ENCODE data around the gene BIRC3.
"Not testable (repeated sequence)": the region's sequence is repeated elsewhere in the genome, so short reads cannot be mapped to it uniquely, and the experiment has no call there.

The BIRC3 gene

DNA sequence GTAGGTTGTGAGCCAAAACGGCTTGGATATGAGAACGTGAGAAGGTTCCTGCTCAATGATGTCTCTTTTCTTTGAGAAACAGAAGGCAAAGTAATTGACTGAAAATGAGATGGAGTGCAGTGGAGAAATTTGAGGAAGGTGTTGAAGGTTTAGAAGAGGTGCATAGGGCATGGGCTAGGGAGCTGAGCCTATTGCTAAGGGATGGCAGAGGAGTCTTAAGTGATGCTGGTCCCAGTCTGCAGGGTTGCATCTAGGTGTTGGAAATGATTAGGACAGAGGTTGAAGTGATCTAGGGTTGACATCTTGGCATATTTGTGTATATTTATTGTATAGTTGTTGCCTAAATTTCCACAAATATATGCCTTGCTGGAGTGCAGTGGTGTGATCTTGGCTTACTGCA, 2.3 kb downstream of the BIRC3 start:
- DNase-seq (ENCODE audit: low read depth, low spot score): no peak
- H3K4me3 ChIP-seq (ENCODE audit: low read length): no peak overlapping the region; the same call in 1 of the 2 replicates

DNA sequence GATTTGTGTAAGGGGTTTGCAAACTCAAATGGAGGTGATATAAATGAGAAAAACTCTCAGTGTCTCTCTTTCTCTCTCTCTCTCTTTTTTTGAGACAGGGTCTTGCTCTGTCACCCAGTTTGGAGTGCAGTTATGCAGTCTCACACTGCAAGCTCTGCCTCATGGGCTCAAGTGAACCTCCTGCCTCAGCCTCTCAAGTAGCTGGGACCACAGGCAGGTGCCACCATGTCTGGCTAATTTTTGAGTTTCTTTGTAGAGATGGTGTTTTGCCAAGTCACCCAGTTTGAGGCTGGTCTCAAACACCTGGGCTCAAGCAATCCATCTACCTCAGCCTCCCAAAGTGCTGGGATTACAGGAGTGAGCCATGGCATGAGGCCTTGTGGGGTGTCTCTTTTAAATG, 2.9 kb downstream of the BIRC3 start:
- DNase-seq (ENCODE audit: low read depth, low spot score): no peak
- H3K4me3 ChIP-seq (ENCODE audit: low read length): no peak overlapping the region

DNA sequence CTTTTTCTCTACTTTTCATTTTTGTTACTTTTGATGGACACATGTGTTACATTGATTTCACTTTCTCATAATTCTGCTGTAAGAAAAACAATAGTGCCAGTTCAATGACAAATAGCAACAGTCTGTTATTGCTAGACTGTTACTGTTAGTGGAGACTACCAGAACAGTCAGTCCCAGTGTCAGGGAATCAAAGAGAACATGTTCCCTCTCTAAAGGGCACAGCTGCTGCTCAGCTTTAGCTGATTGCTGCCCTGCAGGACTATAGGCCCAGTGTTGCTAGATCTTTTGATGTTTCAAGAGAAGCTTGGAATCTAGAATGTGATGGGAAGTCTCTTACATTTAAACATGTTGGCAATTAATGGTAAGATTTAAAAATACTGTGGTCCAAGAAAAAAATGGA, 3.4 kb downstream of the BIRC3 start:
- no peak for DNase-seq (ENCODE audit: low read depth, low spot score)
- H3K4me3 ChIP-seq (ENCODE audit: low read length): no peak overlapping the region

DNA sequence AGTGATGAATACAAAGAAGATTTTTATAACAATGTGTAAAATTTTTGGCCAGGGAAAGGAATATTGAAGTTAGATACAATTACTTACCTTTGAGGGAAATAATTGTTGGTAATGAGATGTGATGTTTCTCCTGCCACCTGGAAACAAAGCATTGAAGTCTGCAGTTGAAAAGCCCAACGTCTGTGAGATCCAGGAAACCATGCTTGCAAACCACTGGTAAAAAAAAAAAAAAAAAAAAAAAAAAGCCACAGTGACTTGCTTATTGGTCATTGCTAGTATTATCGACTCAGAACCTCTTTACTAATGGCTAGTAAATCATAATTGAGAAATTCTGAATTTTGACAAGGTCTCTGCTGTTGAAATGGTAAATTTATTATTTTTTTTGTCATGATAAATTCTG, 5.3 kb downstream of the BIRC3 start:
- DNase-seq (ENCODE audit: low read depth, low spot score): peak; percentile 86

DNA sequence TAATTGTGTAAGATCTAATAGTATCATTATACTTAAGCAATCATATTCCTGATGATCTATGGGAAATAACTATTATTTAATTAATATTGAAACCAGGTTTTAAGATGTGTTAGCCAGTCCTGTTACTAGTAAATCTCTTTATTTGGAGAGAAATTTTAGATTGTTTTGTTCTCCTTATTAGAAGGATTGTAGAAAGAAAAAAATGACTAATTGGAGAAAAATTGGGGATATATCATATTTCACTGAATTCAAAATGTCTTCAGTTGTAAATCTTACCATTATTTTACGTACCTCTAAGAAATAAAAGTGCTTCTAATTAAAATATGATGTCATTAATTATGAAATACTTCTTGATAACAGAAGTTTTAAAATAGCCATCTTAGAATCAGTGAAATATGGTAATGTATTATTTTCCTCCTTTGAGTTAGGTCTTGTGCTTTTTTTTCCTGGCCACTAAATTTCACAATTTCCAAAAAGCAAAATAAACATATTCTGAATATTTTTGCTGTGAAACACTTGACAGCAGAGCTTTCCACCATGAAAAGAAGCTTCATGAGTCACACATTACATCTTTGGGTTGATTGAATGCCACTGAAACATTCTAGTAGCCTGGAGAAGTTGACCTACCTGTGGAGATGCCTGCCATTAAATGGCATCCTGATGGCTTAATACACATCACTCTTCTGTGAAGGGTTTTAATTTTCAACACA, 6.4 kb downstream of the BIRC3 start:
- DNase-seq (ENCODE audit: low read depth, low spot score): no peak
- no peak overlapping the region for H3K4me3 ChIP-seq (ENCODE audit: low read length)

More for the DNA sequence above, 5.3 kb downstream of the BIRC3 start:
- peak overlapping the region; percentile 48 for H3K4me3 ChIP-seq (ENCODE audit: low read length)

DNA sequence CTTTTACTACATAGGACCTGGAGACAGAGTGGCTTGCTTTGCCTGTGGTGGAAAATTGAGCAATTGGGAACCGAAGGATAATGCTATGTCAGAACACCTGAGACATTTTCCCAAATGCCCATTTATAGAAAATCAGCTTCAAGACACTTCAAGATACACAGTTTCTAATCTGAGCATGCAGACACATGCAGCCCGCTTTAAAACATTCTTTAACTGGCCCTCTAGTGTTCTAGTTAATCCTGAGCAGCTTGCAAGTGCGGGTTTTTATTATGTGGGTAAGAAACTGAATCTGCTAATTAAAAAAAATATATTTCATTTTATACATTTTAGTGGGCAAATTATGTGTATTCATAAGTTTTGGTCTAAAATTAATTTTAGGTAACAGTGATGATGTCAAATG, 7.8 kb downstream of the BIRC3 start:
- no peak for DNase-seq (ENCODE audit: low read depth, low spot score)
- H3K4me3 ChIP-seq (ENCODE audit: low read length): no peak overlapping the region

DNA sequence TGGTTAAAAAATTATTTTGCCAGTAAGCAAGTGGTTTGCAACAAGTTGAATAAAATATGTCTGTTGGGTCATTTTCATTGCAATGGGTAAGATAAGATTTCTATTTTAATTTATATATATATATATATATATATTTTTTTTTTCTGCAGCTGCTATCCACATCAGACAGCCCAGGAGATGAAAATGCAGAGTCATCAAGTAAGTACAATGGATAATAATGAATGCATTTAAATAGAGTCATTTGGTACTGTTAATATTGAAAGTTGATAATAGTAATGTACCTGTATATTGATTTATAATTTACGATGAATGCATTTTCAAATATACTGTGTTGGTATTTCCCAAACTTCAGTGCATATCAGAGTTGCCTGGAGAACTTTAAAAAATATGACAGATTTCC, 11.5 kb downstream of the BIRC3 start:
- no peak overlapping the region for H3K4me3 ChIP-seq (ENCODE audit: low read length)
- DNase-seq (ENCODE audit: low read depth, low spot score): no peak

DNA sequence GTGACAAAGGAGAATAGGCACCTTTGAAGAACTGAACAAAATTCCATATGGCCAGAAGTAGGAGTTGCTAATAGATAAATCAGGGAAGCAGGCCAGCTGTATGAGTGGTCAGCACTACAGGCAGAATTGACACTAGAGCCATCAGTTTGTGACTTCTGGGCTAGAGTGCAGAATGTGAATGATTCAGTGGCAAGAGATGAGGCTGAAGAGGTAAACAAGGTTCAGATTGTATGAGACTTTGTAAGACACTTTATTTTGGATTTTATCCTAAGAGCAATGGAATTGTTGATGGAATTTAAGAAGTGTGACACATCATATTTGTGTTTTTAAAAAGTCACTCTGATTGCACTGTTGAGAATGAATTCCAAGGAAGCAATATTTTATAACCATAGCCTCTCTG, 12.9 kb downstream of the BIRC3 start:
- no peak overlapping the region for H3K4me3 ChIP-seq (ENCODE audit: low read length)
- no peak for DNase-seq (ENCODE audit: low read depth, low spot score)

DNA sequence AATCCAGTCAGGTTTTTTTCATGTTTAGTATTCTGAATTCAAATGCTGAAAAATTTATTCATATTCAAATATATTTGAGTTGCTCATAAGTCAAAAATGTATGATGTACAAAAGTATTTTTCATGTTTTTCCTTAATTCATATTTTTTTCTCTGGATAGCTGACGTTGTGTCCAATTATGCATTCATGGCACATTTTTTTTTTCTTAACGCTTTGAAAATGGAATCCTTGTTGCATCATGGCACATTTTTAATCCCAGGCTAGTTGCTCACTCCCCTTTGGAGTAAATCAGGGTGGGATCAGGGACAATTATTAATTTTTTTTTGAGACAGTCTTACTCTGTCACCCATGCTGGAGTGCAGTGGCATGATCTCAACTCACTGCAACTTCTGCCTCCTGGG, 14.1 kb downstream of the BIRC3 start:
- DNase-seq (ENCODE audit: low read depth, low spot score): no peak
- no peak overlapping the region for H3K4me3 ChIP-seq (ENCODE audit: low read length)

DNA sequence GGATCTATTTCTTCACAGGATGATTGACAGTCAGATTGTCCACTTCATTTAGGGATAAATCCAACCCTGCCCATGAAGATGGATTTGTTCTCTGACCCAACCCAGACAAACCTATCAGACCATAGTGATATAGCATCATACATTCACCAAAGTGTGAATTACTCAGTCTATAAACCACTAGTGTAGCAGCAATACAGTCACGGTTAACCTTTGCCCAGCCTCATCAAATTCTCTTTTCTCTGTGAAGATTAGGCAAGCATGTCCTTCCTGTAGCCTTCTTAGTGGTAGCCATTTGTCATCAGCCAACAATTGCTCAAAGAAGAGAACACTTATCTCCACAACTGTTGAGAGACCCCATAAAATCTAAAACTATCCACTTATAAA, 15.3 kb downstream of the BIRC3 start:
- H3K4me3 ChIP-seq (ENCODE audit: low read length): no peak overlapping the region
- DNase-seq (ENCODE audit: low read depth, low spot score): no peak

DNA sequence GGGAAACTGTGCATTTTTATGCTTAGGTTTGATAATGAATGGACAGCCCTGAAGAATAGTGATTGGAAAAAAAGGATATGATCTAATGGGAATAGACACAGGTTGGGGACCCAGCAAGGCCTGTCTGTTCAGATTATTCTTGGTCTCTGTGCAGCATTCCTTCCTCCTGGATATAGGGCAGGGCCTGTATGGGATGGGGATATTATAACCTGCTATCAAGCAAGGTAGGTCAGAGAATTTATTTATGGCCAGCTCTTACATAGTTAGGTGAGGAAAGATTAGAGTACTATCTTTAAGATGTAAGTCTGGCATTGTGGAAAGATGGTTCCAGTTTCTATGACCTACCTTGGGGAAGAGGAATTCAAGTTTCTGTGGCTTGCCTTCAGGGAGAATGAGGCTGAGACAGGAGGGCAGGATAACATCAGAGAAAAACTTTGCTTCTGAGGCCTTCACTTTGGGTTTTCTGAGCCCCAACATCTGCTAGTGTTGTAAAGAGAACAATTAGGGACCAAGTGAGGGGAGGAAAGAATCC, 21.3 kb downstream of the BIRC3 start:
- no peak overlapping the region for H3K4me3 ChIP-seq (ENCODE audit: low read length)
- no peak for DNase-seq (ENCODE audit: low read depth, low spot score)

DNA sequence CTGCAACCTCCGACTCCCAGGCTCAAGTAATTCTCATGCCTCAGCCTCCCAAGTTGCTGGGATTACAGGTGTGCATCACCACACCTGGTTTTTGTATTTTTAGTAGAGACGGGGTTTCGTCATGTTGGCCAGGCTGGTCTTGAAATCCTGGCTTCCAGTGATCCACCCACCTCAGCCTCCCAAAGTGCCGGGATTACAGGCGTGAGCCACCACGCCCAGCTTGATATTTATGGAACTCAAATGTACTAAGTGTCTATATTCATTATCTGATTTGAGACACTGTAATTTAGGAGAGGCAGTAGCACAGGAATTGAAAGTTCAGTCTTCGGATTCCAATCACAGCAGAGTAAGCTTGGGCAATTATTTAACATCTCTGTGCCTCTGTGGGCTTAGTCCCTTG, 24.0 kb downstream of the BIRC3 start:
- not testable (repeated sequence) for DNase-seq (ENCODE audit: low read depth, low spot score); H3K4me3 ChIP-seq (ENCODE audit: low read length)

DNA sequence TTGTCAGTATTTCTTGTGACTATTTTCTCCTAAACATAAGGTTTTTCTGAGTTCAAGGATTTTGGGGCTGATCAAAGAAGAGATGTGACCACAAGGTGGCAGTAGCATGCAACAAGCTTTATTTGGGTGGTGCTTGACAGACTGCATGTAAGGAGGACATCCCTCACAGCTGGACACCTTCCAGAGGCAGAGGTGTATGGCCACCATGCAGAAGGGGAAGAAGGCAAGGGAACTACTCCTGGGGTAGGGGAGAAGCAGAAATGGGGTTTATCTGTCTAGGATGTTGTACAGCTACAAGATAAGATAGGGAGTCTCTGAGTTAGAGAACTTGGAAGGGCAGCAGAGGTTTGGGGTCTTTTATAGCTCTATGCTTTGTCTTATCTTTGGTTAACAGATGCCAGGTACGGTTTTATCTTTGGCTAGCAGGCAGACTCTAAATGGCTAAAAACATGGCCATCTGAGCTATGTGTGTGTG, 24.6 kb downstream of the BIRC3 start:
- no peak overlapping the region for H3K4me3 ChIP-seq (ENCODE audit: low read length)
- DNase-seq (ENCODE audit: low read depth, low spot score): peak; percentile 87

DNA sequence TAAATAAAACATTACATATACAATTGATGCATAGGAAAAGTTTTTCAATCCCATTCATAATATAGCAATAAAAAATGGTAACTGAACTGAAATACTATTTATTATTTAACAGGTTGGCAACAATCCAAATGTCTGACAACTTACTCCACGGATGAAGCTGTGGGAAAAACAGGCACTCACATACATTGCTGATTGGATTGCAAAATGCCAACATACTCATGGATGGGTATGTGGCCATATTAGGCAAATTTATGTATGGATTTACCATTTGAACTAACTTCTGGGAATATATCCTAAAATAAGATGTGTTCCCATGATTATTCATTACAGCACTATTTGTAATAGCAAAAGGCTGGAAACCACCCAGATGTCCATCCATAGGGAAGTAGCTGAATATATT, 26.5 kb downstream of the BIRC3 start:
- H3K4me3 ChIP-seq (ENCODE audit: low read length): no peak overlapping the region
- no peak for DNase-seq (ENCODE audit: low read depth, low spot score)

DNA sequence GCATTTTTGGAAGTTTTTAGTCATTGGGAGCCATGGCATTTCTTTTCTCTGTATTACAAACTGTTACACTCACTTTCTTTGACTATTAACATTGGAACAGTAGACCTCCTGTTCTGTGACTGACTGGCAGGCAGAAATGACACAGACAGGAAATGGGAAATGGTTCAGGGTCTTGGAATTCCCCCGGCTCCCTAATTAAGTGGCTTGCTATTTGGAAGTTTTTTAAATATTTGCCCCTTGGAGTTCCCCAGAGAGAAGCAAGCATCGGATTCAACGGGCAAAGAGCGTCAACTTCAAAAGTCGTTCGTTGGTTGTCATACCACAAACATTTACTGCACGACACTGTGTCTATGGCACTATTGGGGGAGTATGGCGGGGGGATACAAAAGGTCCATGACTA, 28.6 kb downstream of the BIRC3 start:
- peak overlapping the region; percentile 85 for H3K4me3 ChIP-seq (ENCODE audit: low read length)
- no peak for DNase-seq (ENCODE audit: low read depth, low spot score)

DNA sequence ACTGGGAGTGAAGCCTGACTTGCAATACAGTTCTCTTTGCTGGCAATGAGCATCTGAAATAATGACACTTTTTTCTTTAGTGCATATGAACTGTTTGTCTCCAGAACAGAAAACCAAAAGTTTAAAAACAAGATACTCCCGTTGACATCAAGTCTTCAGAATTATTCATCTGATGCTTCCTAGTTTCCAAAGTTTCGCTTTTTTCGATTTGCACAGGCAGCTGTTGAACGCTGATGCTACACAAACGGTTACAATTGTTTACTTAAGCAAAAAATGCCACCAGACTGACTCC, 29.1 kb downstream of the BIRC3 start:
- peak overlapping the region; percentile 85 for H3K4me3 ChIP-seq (ENCODE audit: low read length)
- no peak for DNase-seq (ENCODE audit: low read depth, low spot score)

DNA sequence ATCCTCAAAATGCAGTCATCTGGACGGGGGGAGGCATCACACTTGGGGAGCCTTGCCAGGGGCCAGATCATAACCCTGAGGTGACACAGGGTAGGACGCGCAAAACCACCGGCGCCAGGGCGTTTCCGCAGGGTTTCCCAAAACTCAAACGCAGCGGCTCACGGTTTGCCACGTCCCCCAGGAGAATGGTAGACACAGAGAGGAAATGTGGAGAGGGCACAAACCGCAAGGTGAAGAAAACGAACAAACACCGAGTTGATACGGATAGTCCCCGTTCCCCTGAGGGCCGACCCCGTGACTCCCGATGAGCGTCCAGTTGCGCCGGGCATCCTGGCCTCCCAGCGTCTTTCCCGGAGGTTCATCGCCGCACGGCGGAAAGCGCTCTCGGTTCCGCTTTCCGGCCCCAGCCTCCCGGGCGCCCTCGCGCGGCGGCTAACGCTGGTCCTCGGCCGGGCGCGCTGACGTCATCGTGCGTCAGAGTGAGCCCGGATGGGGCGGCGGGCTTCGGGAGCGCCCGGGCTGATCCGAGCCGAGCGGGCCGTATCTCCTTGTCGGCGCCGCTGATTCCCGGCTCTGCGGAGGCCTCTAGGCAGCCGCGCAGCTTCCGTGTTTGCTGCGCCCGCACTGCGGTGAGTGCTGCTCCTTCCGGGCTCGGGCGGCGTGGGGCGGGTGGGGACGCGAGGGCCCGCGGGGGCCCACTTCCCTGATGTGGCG, 29.6 kb downstream of the BIRC3 start, which contains the start of gene BIRC2:
Gene BIRC2 (plus strand): TSS at position 467 of the 714 bp plus-strand sequence. CDS start 2,641 bp downstream, outside the sequence.
- H3K4me3 ChIP-seq (ENCODE audit: low read length): peak within 1 kb of the TSS; percentile 85
- DNase-seq (ENCODE audit: low read depth, low spot score): peak; percentile 83

DNA sequence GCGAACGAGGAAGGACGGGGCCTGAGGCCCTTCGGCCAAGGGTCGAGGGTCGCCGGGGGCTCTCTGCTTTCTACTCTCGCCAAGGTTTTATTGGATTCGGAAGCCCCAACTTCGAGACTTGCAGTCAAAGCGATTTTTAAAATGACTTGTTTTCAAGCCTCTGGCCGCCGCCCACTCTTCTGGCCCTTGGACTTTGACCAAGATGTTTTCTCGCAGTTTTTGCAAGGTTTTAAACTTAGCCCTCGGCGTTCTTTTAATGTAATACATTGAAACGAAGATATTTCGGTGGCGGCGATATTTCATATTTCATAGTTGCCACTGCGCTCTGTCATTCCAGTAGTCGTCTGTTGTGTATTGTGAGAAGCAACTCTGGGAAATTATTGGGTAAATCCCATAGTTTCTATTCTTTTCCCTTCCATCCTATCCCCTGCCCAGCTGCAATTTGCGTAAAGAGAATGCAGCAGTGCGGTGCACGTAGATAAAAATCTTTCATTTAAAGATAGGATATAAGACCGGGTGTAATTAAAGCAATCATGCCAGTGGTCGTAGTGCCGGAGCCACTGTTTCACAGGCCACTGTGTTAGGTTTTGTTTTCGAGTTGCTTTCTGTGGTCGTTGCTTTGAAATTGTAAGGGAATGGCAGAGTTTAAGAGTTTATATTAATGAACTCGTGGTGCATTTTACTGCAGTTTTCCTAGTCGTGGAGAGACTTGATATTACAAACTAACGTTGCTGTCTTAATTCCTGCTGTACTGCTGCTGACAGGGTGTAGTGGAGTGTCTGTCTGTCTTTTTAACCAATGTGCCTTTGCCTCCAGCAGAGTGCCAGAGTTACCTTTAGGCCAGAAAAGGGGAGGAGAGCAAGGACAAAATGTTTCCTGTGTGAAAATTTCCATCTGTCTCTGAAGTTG, 30.4 kb downstream of the BIRC3 start:
- DNase-seq (ENCODE audit: low read depth, low spot score): peak; percentile 40
- H3K4me3 ChIP-seq (ENCODE audit: low read length): peak overlapping the region; percentile 85

DNA sequence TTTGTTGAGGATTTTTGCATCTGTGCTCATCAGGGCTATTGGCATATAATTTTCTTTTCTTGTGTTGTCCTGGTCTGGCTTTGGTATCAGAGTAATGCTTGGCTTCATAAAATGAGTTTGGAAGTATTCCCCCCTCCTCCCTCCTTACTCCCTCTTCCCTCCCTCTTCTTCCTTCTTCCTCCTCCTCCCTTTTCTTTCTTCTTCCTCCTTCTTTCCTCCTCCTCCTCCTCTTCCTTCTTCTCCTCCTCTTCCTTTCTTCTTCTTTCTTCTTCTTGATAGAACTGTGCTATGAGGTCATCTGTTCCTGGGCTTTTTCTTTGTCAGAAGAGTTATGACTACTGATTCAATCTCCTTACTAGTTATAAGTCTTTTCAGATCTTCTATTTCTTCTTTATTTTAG, 39.8 kb downstream of the BIRC3 start:
- no peak overlapping the region for H3K4me3 ChIP-seq (ENCODE audit: low read length)
- DNase-seq (ENCODE audit: low read depth, low spot score): no peak

DNA sequence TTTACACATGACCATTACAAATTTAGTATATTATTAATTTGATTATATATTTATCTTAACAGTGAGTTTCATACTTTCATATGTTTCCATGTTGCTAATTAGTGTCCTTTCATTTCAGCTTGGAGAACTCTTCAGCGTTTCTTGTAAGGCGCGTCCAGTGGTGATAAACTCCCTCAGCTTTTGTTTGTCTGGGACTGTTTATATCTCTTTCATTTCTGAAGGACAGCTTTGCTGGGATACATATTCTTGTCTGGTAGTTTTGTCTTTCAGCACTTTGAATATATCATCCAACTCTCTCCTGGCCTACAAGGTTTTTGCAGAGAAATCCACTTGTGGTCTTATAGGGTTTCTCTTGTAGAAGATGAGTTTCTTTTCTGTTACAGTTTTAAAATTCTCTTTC, 42.1 kb downstream of the BIRC3 start:
- no peak overlapping the region for H3K4me3 ChIP-seq (ENCODE audit: low read length)
- DNase-seq (ENCODE audit: low read depth, low spot score): no peak

Data from Jurkat, Clone E6-1 (cell line).